COR-L47 (cell line): ENCODE data around the gene NGB.

Experiments
- DNase-seq: peaks from one replicate; lab custom pipeline; 2025; lab: John Stamatoyannopoulos, UW

Gene NGB

DNA sequence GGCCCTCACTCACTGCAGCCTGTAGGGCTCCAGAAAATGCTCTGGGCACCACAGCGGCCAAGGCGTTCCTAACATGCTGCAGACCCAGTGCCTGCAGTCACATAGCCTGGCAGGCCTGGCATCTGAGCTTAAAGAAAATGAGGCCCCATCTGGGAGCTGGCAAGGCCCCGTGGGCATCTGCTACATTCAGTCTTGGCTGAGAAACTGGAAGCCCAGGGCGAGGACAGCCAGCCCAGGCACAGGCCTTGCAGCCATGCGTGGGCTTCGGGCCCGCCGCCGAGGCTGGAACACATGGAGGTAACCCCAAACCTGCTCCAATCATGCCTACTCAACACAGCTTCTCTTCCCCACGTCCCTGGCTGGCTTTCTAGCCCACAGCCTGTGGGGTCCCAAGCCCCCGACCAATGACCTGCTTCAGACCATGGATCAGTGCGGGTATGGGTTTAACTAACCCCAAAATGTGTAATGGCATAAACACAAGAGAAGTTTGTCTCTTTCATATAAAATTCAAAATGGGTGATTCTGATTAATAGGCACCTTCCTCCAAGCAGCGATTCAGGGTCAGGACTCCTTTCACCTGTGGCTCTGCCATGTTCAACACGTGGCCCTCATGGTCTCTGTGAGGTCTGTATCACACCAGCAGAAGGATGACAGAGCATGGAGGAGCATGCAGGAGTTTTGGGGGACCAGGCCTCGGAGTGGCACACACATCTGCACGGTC, 6.4 kb downstream of the NGB start:
- no peak for DNase-seq

- DNase-seq: no peak
These were observed 10.4 kb downstream of the NGB start for GRCh38 chr14:77260631-77261030.

DNA sequence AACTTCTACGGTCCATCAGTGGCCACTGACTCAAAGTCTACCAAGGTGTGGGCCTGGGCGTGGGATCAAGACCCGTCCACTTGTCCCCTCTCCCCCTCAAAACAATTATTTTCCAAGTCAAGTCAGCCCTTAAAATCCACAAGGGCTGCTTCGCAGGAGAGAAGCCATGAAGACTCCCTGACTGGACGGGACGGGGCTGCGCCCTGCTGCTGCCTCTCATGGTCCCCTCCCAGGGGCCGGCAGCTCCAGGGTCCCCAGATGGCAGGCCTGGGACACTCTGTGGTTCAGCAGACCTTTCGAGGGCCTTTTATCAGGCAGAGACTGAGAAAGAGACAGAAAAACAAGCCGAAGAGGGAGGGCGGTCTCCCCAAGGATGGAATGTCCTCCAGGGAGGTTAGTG, 10.8 kb downstream of the NGB start:
- no peak for DNase-seq

DNA sequence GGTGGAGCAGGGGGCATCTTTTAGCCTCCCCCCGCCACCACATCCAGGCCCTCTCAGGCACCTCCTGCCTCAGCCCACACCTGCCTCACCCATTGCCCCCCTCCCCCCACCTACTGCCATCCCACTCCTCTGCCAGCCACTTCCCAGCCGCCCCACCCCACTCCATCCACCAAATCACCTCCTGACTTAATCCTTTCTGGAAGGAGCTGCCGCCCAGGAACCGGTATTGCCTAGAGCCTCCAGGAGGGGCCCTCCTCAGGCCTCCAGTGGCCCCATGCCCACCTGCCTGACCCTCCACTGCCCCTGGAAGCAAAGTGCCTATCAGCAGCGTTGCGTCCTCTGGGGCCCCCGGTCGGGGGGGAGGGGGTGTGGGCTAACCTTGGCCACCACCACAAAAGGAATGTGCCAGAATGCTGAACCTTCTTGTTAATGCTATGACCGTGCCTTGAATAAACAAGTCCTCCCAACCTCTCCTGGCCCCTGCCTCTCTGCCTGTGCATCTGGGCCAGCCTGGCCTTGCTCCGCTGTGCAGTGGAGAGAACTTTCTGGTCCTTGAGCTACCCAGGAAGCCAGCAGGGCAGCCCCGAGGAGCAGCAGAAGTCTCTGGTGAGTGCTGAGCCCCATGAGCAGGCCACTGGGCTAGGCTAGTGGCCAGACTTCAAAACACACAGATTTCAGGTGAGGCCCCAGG, 11.8 kb downstream of the NGB start:
- DNase-seq: no peak

DNA sequence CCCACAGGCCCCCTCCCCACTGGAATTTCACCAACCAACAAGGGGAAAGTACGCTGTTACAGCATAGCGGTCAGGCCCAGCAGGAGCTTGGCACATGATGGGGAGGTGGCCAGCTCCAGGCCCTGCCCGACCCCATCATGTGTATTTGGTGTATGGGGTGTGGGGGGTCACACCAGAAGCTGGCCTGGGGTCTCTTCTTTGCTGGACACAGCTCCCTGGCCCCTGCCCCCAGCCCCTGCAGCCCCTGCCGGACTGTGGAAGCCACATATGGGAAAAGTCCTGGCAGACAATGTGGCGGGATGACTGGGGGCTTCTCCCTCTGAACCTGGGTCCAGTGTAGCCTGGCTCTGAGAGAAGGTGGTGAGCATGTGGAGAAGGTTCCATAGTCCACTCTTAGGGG, 12.4 kb downstream of the NGB start:
- DNase-seq: no peak

GRCh38 chr14:77257700-77258099, 13.3 kb downstream of the NGB start:
- no peak for DNase-seq

GRCh38 chr14:77256694-77257093, 14.3 kb downstream of the NGB start:
- no peak for DNase-seq

- no peak for DNase-seq
These were observed 17.4 kb downstream of the NGB start for GRCh38 chr14:77253333-77254190.

DNA sequence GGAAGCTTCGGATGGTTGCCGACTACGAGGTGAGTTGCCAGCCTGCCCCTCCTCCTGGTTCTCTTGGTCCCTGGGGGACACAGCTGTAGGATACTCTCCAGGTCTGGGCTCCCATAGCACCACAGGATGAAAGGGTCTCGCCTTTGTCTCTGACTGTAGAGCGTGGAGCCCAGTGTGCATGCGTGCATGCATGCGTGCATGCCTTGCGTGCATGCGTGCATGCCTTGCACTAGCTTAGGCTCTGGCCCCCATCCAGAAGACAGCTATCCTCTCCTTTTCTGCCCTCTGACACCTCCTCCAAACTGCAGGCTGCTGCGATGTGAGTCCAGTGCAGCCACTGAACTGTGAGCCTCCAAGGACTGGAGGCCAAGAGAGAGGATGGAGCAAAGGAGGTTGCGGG, 19.1 kb downstream of the NGB start:
- DNase-seq: no peak

DNA sequence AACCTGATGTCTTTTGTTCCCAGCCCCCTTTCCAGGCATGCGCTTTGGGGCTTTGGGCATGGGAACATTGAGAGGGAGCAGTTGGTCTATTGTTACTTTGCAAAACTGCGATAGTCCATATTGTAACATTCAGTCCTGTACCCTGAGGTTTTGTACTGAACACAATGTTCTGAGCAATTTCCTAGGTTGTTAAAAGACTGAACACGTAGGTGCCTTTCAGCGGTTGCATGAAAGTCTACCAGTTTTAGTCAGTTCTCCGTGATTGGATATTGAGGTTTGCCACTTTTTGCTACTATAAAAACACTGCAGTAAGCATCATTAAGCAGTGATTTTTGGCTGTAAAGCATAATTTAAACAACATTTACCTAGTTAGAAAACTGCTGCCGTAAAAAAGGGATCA, 20.1 kb downstream of the NGB start:
- DNase-seq: no peak

DNA sequence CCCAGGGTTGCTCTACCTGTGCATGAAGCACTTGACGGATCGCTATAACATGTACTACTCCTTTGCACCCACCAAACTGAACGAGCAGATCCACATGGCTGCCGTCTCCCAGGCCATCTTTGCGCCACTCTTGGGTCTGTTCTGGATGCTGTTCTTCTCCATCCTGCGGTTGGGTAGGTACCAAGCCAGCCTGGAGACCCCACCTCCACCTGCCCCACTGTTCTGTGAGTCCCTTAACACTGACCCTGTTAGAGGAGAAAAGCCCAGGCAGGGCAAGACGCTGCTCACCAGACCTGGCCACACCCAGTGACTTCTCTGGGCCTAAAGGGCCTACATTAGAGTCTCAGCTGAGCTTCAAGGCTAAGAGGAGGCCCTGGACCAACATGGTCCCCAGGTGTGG, 21.7 kb downstream of the NGB start:
- DNase-seq: no peak

- DNase-seq: no peak
These were observed 22.3 kb downstream of the NGB start for GRCh38 chr14:77248666-77249065.

- DNase-seq: no peak
These were observed 24.2 kb downstream of the NGB start for GRCh38 chr14:77246784-77247183.

GRCh38 chr14:77245820-77246219, 25.2 kb downstream of the NGB start:
- no peak for DNase-seq

GRCh38 chr14:77243853-77244252, 27.2 kb downstream of the NGB start:
- DNase-seq: no peak

DNA sequence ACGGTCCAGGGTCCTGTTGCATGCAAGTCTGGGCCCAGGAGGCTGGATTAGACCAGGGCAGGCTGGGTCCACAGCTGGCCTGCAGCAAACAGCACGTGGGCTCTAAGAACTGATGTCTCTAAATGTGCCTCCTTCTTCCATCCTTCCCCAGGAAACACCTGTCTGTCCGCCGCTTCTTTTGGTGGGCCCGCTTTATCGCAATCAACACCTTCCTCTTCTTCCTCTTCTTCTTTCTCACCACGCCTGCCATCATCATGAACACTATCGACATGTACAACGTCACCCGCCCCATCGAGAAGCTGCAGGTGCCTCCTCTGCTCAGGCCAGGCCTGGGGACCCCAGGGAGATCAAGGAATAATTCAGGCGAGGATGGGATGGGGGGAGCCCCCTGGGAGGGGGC, 28.3 kb downstream of the NGB start:
- no peak for DNase-seq

GRCh38 chr14:77241955-77242354, 29.1 kb downstream of the NGB start:
- no peak for DNase-seq

DNA sequence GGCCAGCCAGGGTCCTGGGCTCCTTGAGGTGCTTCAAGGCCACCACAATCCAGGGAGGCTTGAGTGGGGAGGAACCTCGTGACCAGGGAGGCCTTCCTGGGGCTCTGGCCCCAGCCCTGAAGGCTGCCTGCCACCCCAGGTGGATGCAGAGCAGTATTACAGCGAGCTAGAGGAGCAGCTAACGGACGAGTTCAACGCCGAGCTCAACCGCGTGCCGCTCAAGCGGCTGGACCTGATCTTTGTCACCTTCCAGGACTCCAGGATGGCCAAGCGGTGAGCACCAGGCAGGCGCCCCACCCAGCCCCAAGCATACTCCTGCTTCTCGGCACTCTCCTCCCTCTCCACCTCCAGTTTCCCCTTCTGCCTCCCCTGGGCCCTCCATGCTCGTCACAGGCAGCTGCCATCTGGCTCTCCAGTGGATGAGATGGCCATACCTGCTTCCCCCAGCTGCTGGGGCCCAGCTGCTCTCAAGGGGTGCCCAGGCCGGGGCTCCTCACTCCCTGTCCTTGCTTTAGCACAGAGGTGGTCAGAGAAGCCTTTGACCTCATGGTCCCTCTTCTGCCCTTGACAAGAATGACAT, 30.6 kb downstream of the NGB start:
- no peak for DNase-seq

GRCh38 chr14:77239412-77239811, 31.6 kb downstream of the NGB start:
- DNase-seq: no peak

DNA sequence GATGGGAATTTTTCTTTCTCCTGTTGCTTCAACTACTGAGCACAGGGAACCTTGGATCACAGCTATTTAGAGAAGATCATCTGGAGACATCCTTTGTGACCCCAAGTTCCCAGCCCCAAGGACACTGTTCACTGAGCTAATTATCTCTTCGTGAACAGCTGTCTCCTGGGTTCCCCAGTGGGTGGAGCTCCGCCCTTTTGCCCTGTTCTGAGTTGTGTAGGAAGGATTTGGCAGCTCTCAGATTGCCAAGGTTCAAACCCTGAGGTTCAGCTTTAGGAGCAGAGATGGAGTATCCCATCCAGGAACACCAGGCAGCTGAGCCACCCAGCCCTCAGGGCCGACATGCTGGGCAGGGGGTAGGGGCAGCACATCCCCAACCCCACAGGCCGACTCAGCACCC, 32.0 kb downstream of the NGB start:
- no peak for DNase-seq

DNA sequence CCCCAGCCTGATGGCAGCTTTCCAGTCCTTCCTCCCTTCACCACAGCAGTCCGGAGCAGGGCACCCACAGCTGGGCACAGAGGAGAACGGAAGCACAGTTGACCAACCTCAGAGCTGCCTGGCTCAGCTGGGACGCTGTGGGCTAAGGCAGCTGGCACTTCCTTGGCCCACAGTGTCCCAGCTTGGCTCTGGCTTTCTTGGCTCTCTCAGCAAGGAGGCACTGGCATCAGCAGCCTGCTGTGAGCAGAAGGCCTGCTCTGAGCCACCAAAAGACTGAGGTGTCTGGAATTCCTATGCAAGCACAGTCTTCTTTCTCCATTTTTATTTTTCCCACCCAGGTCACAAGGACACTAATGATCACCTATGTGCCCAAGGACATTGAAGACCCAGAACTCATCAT, 32.6 kb downstream of the NGB start:
- no peak for DNase-seq

GRCh38 chr14:77236814-77237213, 34.2 kb downstream of the NGB start:
- no peak for DNase-seq

GRCh38 chr14:77231721-77232120, 39.3 kb downstream of the NGB start:
- no peak for DNase-seq
